HG03565 (cell line): Measurements from ENCODE around the gene LIPC.

ENCODE experiments used
- ATAC-seq: cut with Tn5 transposase; IDR thresholded peaks from one replicate; pipeline ENCODE4 v1.9.1; 2021; ENCODE audit warnings: mild to moderate bottlenecking, moderate library complexity; ENCODE audit not compliant: unreplicated experiment

The LIPC gene

GRCh38 chr15:58431221-58432149 lies at the start of gene LIPC:
LIPC (plus strand) TSS chr15:58431991; CDS start chr15:58432033, 42 bp downstream.
- ATAC-seq, result no peak

GRCh38 chr15:58383876-58384275 lies 47.9 kb upstream of the LIPC start:
- no peak for ATAC-seq

GRCh38 chr15:58384667-58385066 lies 47.1 kb upstream of the LIPC start:
- no peak for ATAC-seq

GRCh38 chr15:58386081-58386480 lies 45.7 kb upstream of the LIPC start:
- no peak for ATAC-seq

GRCh38 chr15:58386641-58387040 lies 45.1 kb upstream of the LIPC start:
- ATAC-seq, result no peak

- ATAC-seq, result no peak
Measured at GRCh38 chr15:58387130-58387529, 44.7 kb upstream of the LIPC start.

- ATAC-seq, result no peak
Measured at GRCh38 chr15:58388211-58388610, 43.6 kb upstream of the LIPC start.

- no peak for ATAC-seq
Measured at GRCh38 chr15:58390118-58390517, 41.7 kb upstream of the LIPC start.

- no peak for ATAC-seq
Measured at GRCh38 chr15:58390655-58391054, 41.1 kb upstream of the LIPC start.

- no peak for ATAC-seq
Measured at GRCh38 chr15:58391088-58391487, 40.7 kb upstream of the LIPC start.

GRCh38 chr15:58392141-58392540 lies 39.6 kb upstream of the LIPC start:
- no peak for ATAC-seq

- no peak for ATAC-seq
Measured at GRCh38 chr15:58392611-58393161, 39.1 kb upstream of the LIPC start.

- no peak for ATAC-seq
Measured at GRCh38 chr15:58393241-58393662, 38.5 kb upstream of the LIPC start.

GRCh38 chr15:58396181-58396580 lies 35.6 kb upstream of the LIPC start:
- ATAC-seq, result no peak

- ATAC-seq, result no peak
Measured at GRCh38 chr15:58398071-58398470, 33.7 kb upstream of the LIPC start.

GRCh38 chr15:58398643-58399042 lies 33.1 kb upstream of the LIPC start:
- ATAC-seq, result no peak

GRCh38 chr15:58399739-58400138 lies 32.1 kb upstream of the LIPC start:
- ATAC-seq, result no peak

GRCh38 chr15:58401276-58401675 lies 30.5 kb upstream of the LIPC start:
- no peak for ATAC-seq

- no peak for ATAC-seq
Measured at GRCh38 chr15:58401991-58402649, 29.7 kb upstream of the LIPC start.

GRCh38 chr15:58403581-58403980 lies 28.2 kb upstream of the LIPC start:
- no peak for ATAC-seq

- no peak for ATAC-seq
Measured at GRCh38 chr15:58404020-58404419, 27.8 kb upstream of the LIPC start.

GRCh38 chr15:58404722-58405121 lies 27.1 kb upstream of the LIPC start:
- ATAC-seq, result no peak
